DOHH2 (cell line): Measurements from ENCODE around the gene ANKRD1.

ENCODE experiments used
- H3F3A ChIP-seq: fragments of 200-600 bp; sonication (generic), shearing (Covaris generic); 2 replicates; pipeline ENCODE4 v1.6.0; 2016; ENCODE audit warnings: antibody characterized with exemption, mild to moderate bottlenecking; ENCODE audit not compliant: control insufficient read depth, insufficient read depth
- H3K27ac ChIP-seq: fragments of 200-600 bp; sonication (generic); 2 replicates; pipeline ENCODE4 v1.5.1; 2014; ENCODE audit warnings: low read depth, mild to moderate bottlenecking, low read length, moderate library complexity
- H3K27me3 ChIP-seq: fragments of 200-600 bp; sonication (generic); 2 replicates; pipeline ENCODE4 v1.6.1; 2014; ENCODE audit warnings: mild to moderate bottlenecking, low read length, mixed read lengths; ENCODE audit not compliant: control insufficient read depth
- H3K36me3 ChIP-seq: fragments of 200-600 bp; sonication (generic); 2 replicates; pipeline ENCODE4 v1.6.1; 2014; ENCODE audit warnings: mild to moderate bottlenecking, low read length, moderate library complexity, mixed read lengths; ENCODE audit not compliant: control insufficient read depth
- H3K4me1 ChIP-seq: fragments of 200-600 bp; sonication (generic); 2 replicates; pipeline ENCODE4 v1.6.1; 2014; ENCODE audit warnings: mild to moderate bottlenecking, low read length, mixed read lengths; ENCODE audit not compliant: control insufficient read depth
- H3K4me2 ChIP-seq: fragments of 200-600 bp; sonication (generic); 2 replicates; pipeline ENCODE4 v1.6.0; 2014; ENCODE audit warnings: mild to moderate bottlenecking, low read length, moderate library complexity
- H3K4me3 ChIP-seq: fragments of 200-600 bp; sonication (generic); 2 replicates; pipeline ENCODE4 v1.5.1; 2014; ENCODE audit warnings: mild to moderate bottlenecking, low read length, mixed read lengths
- H3K79me2 ChIP-seq: fragments of 200-600 bp; sonication (generic); 2 replicates; pipeline ENCODE4 v1.6.1; 2014; ENCODE audit warnings: mild to moderate bottlenecking, low read length, mixed read lengths; ENCODE audit not compliant: control insufficient read depth
- H3K9me2 ChIP-seq: fragments of 200-600 bp; sonication (generic); replicated peaks from 2 replicates; pipeline ENCODE4 v1.6.1; 2014; ENCODE audit warnings: mild to moderate bottlenecking, low read length, mixed read lengths; ENCODE audit not compliant: control insufficient read depth
- H3K9me3 ChIP-seq: fragments of 200-600 bp; sonication (generic); 2 replicates; pipeline ENCODE4 v1.6.1; 2014; ENCODE audit warnings: antibody characterized with exemption, low read length, mixed read lengths; ENCODE audit not compliant: control insufficient read depth, insufficient read depth
- H4K20me1 ChIP-seq: fragments of 200-600 bp; sonication (generic); 2 replicates; pipeline ENCODE4 v1.6.0; 2014; ENCODE audit warnings: low read depth, mild to moderate bottlenecking, antibody characterized with exemption, low read length, moderate library complexity; ENCODE audit not compliant: control insufficient read depth, insufficient read depth
- CTCF ChIP-seq: fragments of 200-600 bp; sonication (generic); IDR thresholded peaks from one replicate; pipeline ENCODE4 v1.5.1; 2014; ENCODE audit warnings: antibody characterized with exemption, mild to moderate bottlenecking, low read depth, low read length; ENCODE audit not compliant: poor library complexity, severe bottlenecking
- EZH2phosphoT487 ChIP-seq: fragments of 200-600 bp; sonication (generic); IDR thresholded peaks from 2 replicates; pipeline ENCODE4 v1.6.1; 2017; ENCODE audit warnings: borderline replicate concordance, mild to moderate bottlenecking, antibody characterized with exemption, low read length, moderate library complexity, mixed read lengths

Gene ANKRD1

DNA sequence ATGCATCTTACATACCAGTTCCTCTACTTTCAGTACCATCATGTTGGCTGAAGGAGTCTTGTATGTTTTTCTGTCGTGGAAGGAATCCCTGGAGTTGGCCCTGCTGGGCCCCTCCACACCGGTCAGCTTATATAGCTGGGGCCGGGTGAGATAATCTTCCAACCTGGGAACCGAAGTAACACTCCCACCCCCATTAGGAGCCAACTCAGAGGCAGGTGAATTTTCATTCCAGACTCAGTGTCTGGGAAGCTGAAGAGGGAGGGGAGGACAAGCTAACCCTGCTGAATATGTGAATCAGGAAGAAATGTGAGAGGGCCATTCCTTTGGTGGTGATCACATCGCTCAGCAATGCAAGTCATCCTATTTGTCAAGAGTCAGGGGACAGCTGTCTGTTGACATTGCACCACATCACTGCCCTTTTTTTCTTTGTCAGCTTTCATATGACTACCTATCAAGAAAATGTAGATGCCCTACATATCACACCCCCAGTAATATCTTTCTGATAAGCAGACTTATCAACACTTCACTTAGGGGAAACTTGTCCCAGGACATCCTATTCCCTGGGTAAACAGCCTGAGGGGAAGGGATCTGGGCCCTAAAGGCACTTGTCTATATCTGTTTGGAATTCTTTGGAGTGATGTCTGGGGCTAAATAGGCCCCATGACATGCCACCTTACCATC lies at the start of gene ANKRD1:
Gene ANKRD1, minus strand, starts transcription at position 102 of the 681 bp plus-strand sequence. Its CDS starts 60 bp downstream, at position 42.
- Histone ChIP-seq H4K20me1 (no peaks in the 10 kb centered on the region), H3K4me3 (no peak within 1 kb of the TSS), H3K79me2 (no peaks in the 10 kb centered on the region), H3K36me3 (no peaks in the 10 kb centered on the region), H3K9me2 (no peaks in the 10 kb centered on the region), H3F3A (no peaks in the 10 kb centered on the region), H3K4me1 (peaks cover 17% of the 10 kb centered on the region), H3K9me3 (no peaks in the 10 kb centered on the region), H3K27me3 (no peaks in the 10 kb centered on the region), H3K27ac (no peak within 1 kb of the TSS), H3K4me2 (no peak within 1 kb of the TSS)
- TF ChIP-seq EZH2phosphoT487 (no peak), CTCF (no peak)

DNA sequence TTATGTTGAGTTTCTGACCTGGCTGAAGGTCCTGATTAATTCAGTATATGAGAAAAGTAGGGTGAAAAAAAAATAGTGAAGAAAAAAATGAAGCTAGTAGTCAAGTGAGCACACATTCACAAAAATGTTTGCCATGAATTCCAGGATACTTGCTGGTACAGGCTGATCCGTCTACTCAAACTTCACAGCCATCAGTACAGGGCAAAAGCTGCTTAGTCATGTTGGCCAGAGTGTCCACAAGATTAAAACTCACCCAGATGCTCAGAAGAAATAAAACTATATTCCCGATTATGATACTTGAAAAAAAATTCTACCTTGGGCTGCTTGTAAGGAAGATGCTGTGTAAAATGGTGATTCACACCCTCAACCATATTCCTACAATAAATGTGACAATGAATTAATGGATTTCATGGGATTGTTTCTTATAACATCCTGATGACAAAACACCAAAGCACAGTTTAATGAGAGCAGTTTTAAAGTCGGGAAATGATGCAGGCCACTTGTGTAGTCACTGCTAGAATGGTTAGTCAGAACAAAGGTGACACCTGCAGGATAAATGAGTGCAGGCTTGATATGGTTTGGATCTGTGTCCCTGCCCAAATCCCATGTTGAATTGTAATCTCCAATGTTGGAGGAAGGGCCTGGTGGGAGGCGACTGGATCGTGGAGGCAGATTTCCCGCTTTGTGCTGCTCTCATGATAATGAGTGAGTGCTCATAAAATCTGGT lies 49.2 kb upstream of the ANKRD1 start:
- TF ChIP-seq EZH2phosphoT487: no peak
- TF ChIP-seq CTCF: no peak
- H3K4me3 ChIP-seq: no peak overlapping the region
- peaks cover 6% of the 10 kb centered on the region for H3K4me1 ChIP-seq
- no peaks in the 10 kb centered on the region for H3K79me2 ChIP-seq
- no peaks in the 10 kb centered on the region for H3K9me2 ChIP-seq
- H3K9me3 ChIP-seq: no peaks in the 10 kb centered on the region
- H3K36me3 ChIP-seq: no peaks in the 10 kb centered on the region
- no peak overlapping the region for H3K4me2 ChIP-seq
- H3F3A ChIP-seq: no peaks in the 10 kb centered on the region
- H3K27me3 ChIP-seq: no peaks in the 10 kb centered on the region
- no peaks in the 10 kb centered on the region for H4K20me1 ChIP-seq
- H3K27ac ChIP-seq: no peak overlapping the region

DNA sequence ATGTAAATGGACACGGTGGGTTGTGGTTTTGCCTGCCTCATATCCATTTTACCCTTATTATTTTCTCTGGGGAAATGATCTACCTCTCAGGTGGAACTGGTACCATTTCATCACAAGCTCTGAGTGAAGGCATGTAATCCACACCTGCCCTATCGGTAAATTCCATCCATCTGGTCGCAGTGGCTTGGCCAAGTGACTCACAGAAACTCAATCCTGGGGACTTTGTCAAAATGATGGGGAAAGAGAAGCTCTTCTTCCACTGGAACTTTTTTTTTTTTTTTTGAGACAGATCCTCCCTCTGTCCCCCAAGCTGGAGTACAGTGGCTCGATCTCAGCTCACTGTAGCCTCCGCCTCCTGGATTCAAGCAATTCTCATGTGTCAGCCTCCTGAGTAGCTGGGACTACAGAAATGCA lies 48.2 kb upstream of the ANKRD1 start:
- Histone ChIP-seq H4K20me1 (no peaks in the 10 kb centered on the region), H3K27me3 (no peaks in the 10 kb centered on the region), H3K9me2 (no peaks in the 10 kb centered on the region), H3K9me3 (no peaks in the 10 kb centered on the region), H3K4me2 (no peak overlapping the region), H3K4me3 (no peak overlapping the region), H3K4me1 (peaks cover 6% of the 10 kb centered on the region), H3F3A (no peaks in the 10 kb centered on the region), H3K79me2 (no peaks in the 10 kb centered on the region), H3K36me3 (no peaks in the 10 kb centered on the region), H3K27ac (no peak overlapping the region)
- no peak for TF ChIP-seq CTCF
- TF ChIP-seq EZH2phosphoT487: no peak
